A549 (cell line): ENCODE results near the gene PSMB7. TPM values are rescaled to one million over a fixed set of nuclear protein-coding genes. Genes with fewer than 3 reads are reported as not detected.

Source experiments
- ATAC-seq, 2 experiments: fragments of 200-7000 bp in 1 of 2; fragments of >200 bp in 1 of 2; cut with Nextera tagmentation in 1 of 2; cut with Tn5 transposase in 1 of 2; 3 replicates each; pipeline versions ENCODE4 v1.8.0 to v1.9.1; 2018 to 2020; ENCODE audit warnings: mild to moderate bottlenecking in 1 of 2, moderate library complexity in 1 of 2
- CTCF ChIA-PET: fragments of 300-600 bp; sonication (Branson Sonifier 250); formaldehyde crosslinking; extraction: SDS; loops from one replicate; lab custom pipeline; 2021; ENCODE audit warnings: antibody characterized with exemption, inconsistent platforms; lab: Yijun Ruan, JAX
- POLR2A ChIA-PET: fragments of 350-600 bp; formaldehyde crosslinking; extraction: SDS; loops from one replicate; lab custom pipeline; 2021; ENCODE audit warnings: antibody characterized with exemption, inconsistent platforms; lab: Yijun Ruan, JAX
- DNase-seq, 2 experiments: peaks; one replicate each; pipeline versions ENCODE4 v3.0.0 to v3.0.0-alpha.2; 2011 to 2016; ENCODE audit warnings: low read depth in 1 of 2, low spot score in 1 of 2
- FAIRE-seq: peaks from 2 replicates; lab custom pipeline; 2011; peaks lifted over from hg19 to GRCh38; lab: Jason Lieb, UNC
- H3K27ac ChIP-seq, 2 experiments: fragments of >200 bp; sonication (Bioruptor Twin); formaldehyde crosslinking; 3 replicates each; pipeline ENCODE4 v1.5.1; 2016 to 2017
- H3K4me1 ChIP-seq: fragments of >200 bp; sonication (Bioruptor Twin); formaldehyde crosslinking; 3 replicates; pipeline ENCODE4 v1.6.1; 2016
- H3K4me2 ChIP-seq: fragments of >200 bp; sonication (Bioruptor Twin); formaldehyde crosslinking; 3 replicates; pipeline ENCODE4 v1.6.1; 2016
- H3K4me3 ChIP-seq: fragments of >200 bp; sonication (Bioruptor Twin); formaldehyde crosslinking; 3 replicates; pipeline ENCODE4 v1.5.1; 2016
- H3K9me3 ChIP-seq: fragments of >200 bp; sonication (Bioruptor Twin); formaldehyde crosslinking; 3 replicates; pipeline ENCODE4 v1.6.1; 2016
- BCL3 ChIP-seq: fragments of >200 bp; sonication (Bioruptor Twin); formaldehyde crosslinking; IDR thresholded peaks from 3 replicates; pipeline ENCODE4 v1.6.1; 2016
- CBX2 ChIP-seq: fragments of 200-600 bp; sonication (generic); IDR thresholded peaks from 2 replicates; pipeline ENCODE4 v1.6.1; 2016; ENCODE audit warnings: low read depth, mild to moderate bottlenecking, borderline replicate concordance
- CHD4 ChIP-seq: fragments of 200-600 bp; sonication (generic); IDR thresholded peaks from 2 replicates; pipeline ENCODE4 v1.6.1; 2016; ENCODE audit warnings: antibody characterized with exemption, mild to moderate bottlenecking, borderline replicate concordance
- EP300 ChIP-seq, 2 experiments: fragments of >200 bp; sonication (Bioruptor Twin); formaldehyde crosslinking; IDR thresholded peaks; 2 replicates in 1 of 2; 3 replicates in 1 of 2; pipeline ENCODE4 v1.6.1; 2016 to 2017
- ESRRA ChIP-seq: fragments of 150-350 bp; IDR thresholded peaks from 2 replicates; pipeline ENCODE4 v1.6.1; 2014; ENCODE audit warnings: mild to moderate bottlenecking, low read length, borderline replicate concordance
- FOSB ChIP-seq: fragments of 250-450 bp; sonication (Bioruptor Pico); IDR thresholded peaks from 2 replicates; pipeline ENCODE4 v1.5.0; 2020; ENCODE audit warnings: mild to moderate bottlenecking, moderate library complexity
- FOXS1 ChIP-seq: fragments of 250-450 bp; sonication (Bioruptor Pico); IDR thresholded peaks from 2 replicates; pipeline ENCODE4 v1.5.0; 2020; ENCODE audit warnings: mild to moderate bottlenecking, moderate library complexity
- HES2 ChIP-seq: fragments of >200 bp; sonication (Bioruptor Twin); formaldehyde crosslinking; IDR thresholded peaks from 2 replicates; pipeline ENCODE4 v1.6.1; 2016
- JUN ChIP-seq, 2 experiments: fragments of >200 bp; sonication (Bioruptor Twin); formaldehyde crosslinking; IDR thresholded peaks; 2 replicates in 1 of 2; 3 replicates in 1 of 2; pipeline ENCODE4 v1.6.1; 2016 to 2017
- MYC ChIP-seq: IDR thresholded peaks from 2 replicates; pipeline ENCODE4 v1.6.1; 2012; ENCODE audit warnings: mild to moderate bottlenecking, inconsistent platforms, low read length, improper control_type of control experiment, borderline replicate concordance
- NFE2L2 ChIP-seq: fragments of 150-350 bp; conservative IDR thresholded peaks from 2 replicates; pipeline ENCODE4 v1.6.1; 2014; ENCODE audit warnings: low read length
- NR3C1 ChIP-seq: fragments of >200 bp; sonication (Bioruptor Twin); formaldehyde crosslinking; IDR thresholded peaks from 3 replicates; pipeline ENCODE4 v1.6.1; 2017
- PBX3 ChIP-seq: IDR thresholded peaks from 2 replicates; pipeline ENCODE4 v1.6.1; 2012
- PHF8 ChIP-seq: fragments of 200-600 bp; sonication (generic); IDR thresholded peaks from 2 replicates; pipeline ENCODE4 v1.6.1; 2016; ENCODE audit warnings: low read depth, mild to moderate bottlenecking, antibody characterized with exemption, moderate library complexity, borderline replicate concordance
- POLR2A ChIP-seq: IDR thresholded peaks from 2 replicates; pipeline ENCODE4 v1.6.1; 2012; ENCODE audit warnings: mild to moderate bottlenecking, low read length
- REST ChIP-seq: fragments of 200-600 bp; sonication (generic); IDR thresholded peaks from 2 replicates; pipeline ENCODE4 v1.6.1; 2016; ENCODE audit warnings: antibody characterized with exemption, mild to moderate bottlenecking, moderate library complexity
- RFX5 ChIP-seq: fragments of 450-650 bp; IDR thresholded peaks from 2 replicates; pipeline ENCODE4 v1.7.1; 2014; ENCODE audit warnings: antibody characterized with exemption, mild to moderate bottlenecking, moderate library complexity
- RNF2 ChIP-seq: fragments of 200-600 bp; sonication (generic); IDR thresholded peaks from 2 replicates; pipeline ENCODE4 v1.6.1; 2016; ENCODE audit warnings: low read depth, mild to moderate bottlenecking, antibody characterized with exemption, moderate library complexity, borderline replicate concordance
- TFCP2L1 ChIP-seq: fragments of 250-450 bp; sonication (Bioruptor Pico); IDR thresholded peaks from 2 replicates; pipeline ENCODE4 v1.5.0; 2021; ENCODE audit warnings: mild to moderate bottlenecking
- USF2 ChIP-seq: fragments of 450-650 bp; IDR thresholded peaks from 2 replicates; pipeline ENCODE4 v1.6.1; 2014; ENCODE audit warnings: antibody characterized with exemption
- WGBS: methylation state at CpG from one replicate; pipeline ENCODE4 v1.1.6; 2017; ENCODE audit errors: missing lambda C conversion rate; 5-methylcytosine and 5-hydroxymethylcytosine counted together
- polyA plus RNA-seq, 4 experiments: library from polyadenylated mRNA; depleted of rRNA in 3 of 4; stranded (reverse); fragments of >200 nt; fragmentation: RNase III in 1 of 4; extraction: RNeasy Plus Mini Kit Qiagen cat#74134 plus additional on column Dnase treatment in 1 of 4; gene quantifications; 2 replicates in 3 of 4; 3 replicates in 1 of 4; pipeline ENCODE4 v1.2.3, GENCODE V29; 2011 to 2017

Gene PSMB7
- polyA plus RNA-seq, 2 of the 4 experiments (the other 2 are of a cell fraction): 332 to 418 TPM

- ChIA-PET POLR2A (no interaction called here), CTCF (interaction anchor here (1.0 to 2.2 kb wide), 5 partner anchors 12 to 112 kb away, joined by 4 to 9 read pairs (median 5); no protein-coding TSS in a partner anchor)
- H3K27ac ChIP-seq: no peak overlapping the region
- TF ChIP-seq JUN (IDR thresholded peaks at IDR 0.05) (no peak), PBX3 (no peak)
- WGBS: 38% methylated on average over 11 of the region's 11 CpGs
- no peaks in the 10 kb centered on the region for H3K9me3 ChIP-seq
- no peaks in the 10 kb centered on the region for H3K4me1 ChIP-seq
- ATAC-seq (no peak), DNase-seq (no peak), FAIRE-seq (no peak)
- no peak overlapping the region for H3K4me3 ChIP-seq
- 0 out of 3 replicates have a peak overlapping the region, but pooled peaks have one; percentile 14 for H3K4me2 ChIP-seq
Observed at GRCh38 chr9:124423591-124423990, 8.3 kb upstream of the PSMB7 start.

GRCh38 chr9:124423155-124423554 is 7.9 kb upstream of the PSMB7 start:
- POLR2A ChIA-PET: no interaction called here
- WGBS: 73% methylated on average over 5 of the region's 5 CpGs
- Histone ChIP-seq H3K4me1 (no peaks in the 10 kb centered on the region), H3K27ac (no peak overlapping the region), H3K4me2 (no peak overlapping the region)
- TF ChIP-seq RNF2: no peak
- no peak for TF ChIP-seq NR3C1
- no peak for TF ChIP-seq CBX2
- TF ChIP-seq, all 56 proteins: peak for 0
- Histone ChIP-seq H3K4me3 (no peak overlapping the region), H3K9me3 (no peaks in the 10 kb centered on the region)
- ATAC-seq: no peak
- no peak for DNase-seq
- CTCF ChIA-PET: interaction anchor here (1.5 to 10.5 kb wide), 3 partner anchors 11 to 114 kb away, joined by 4 to 122 read pairs (median 5); no protein-coding TSS in a partner anchor
- FAIRE-seq: no peak

- H3K4me1 ChIP-seq: no peaks in the 10 kb centered on the region
- WGBS: 77% methylated on average over 7 of the region's 7 CpGs
- peak in 1 of 2 experiments; percentile 44 for DNase-seq
- CTCF ChIA-PET: interaction anchor here (1.0 to 26.5 kb wide), 17 partner anchors 10 to 354 kb away, joined by 3 to 429 read pairs (median 6); no protein-coding TSS in a partner anchor
- TF ChIP-seq RFX5 (no peak), PBX3 (no peak), CHD4 (no peak), MYC (no peak), PHF8 (no peak), EP300 (IDR thresholded peaks at IDR 0.05) (no peak), HES2 (no peak), FOXS1 (CRISPR knock-in tag) (no peak), FOSB (CRISPR knock-in tag) (no peak), POLR2A (no peak), ESRRA (no peak), JUN (IDR thresholded peaks at IDR 0.05) (no peak), TFCP2L1 (CRISPR knock-in tag) (no peak), BCL3 (no peak), REST (no peak), USF2 (no peak), NFE2L2 (no peak)
- TF ChIP-seq, all 56 proteins: peak for 0
- Histone ChIP-seq H3K9me3 (no peaks in the 10 kb centered on the region), H3K4me2 (no peak overlapping the region), H3K4me3 (no peak overlapping the region), H3K27ac (no peak overlapping the region)
- FAIRE-seq: no peak
- ATAC-seq: no peak; a peak in 1 of 6 replicates
- POLR2A ChIA-PET: interaction anchor here (0.8 kb wide), 1 partner anchor 116 kb away, joined by 3 read pairs; no protein-coding TSS in a partner anchor
Observed at GRCh38 chr9:124420991-124421543, 5.8 kb upstream of the PSMB7 start.
